ENCODE measurements around the gene LAMA5. TPM values are rescaled to one million over a fixed set of nuclear protein-coding genes. Genes with fewer than 3 reads are reported as not detected.
"Not testable (repeated sequence)": the region's sequence is repeated elsewhere in the genome, so short reads cannot be mapped to it uniquely, and the experiment has no call there.

LAMA5 gene
- total RNA-seq, 1 experiment from 2014 or later: 321 TPM

DNA sequence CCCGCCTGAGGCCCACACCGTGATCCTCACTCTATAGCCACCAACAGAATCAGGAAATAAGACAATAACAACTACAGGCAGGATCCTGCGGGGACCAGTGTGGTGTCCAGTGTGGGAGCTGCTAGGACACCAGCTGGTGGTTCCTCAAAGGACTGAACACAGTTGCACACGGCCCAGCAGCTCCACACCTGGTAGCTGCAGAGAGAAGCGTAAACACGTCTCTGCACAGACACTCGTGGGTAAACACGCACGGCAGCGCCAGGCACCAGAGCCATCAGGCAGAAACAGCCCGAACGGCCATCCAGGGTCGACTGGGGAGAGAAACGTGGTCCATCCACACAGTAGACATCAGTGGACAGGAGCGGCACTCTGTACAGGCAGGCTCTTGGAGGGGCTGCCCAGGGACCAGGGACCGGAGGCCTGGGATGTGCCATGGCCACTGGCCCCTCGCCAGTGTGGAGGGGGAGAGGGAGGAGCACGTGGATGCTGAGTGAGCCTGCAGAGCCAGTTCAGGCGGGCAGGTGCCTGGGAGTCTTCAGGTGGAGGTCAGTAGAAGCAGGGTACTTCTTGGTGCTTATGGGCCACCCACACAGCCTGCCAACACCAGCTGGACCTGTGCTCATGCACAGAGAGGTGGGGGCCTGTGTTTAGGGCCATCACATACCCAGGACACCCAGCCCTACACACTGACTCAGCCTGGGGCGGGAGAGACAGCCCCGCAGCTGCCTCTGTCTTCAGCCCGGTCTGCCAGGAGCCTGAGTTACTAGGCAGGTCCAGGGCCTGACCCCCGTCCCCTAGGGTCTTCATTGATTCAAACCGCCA is 7.4 kb upstream of the LAMA5 start:
- DNase-seq (ENCODE audit: low read depth, low spot score): no peak
- no TSS peak for BruUV-seq (replicated peaks)

DNA sequence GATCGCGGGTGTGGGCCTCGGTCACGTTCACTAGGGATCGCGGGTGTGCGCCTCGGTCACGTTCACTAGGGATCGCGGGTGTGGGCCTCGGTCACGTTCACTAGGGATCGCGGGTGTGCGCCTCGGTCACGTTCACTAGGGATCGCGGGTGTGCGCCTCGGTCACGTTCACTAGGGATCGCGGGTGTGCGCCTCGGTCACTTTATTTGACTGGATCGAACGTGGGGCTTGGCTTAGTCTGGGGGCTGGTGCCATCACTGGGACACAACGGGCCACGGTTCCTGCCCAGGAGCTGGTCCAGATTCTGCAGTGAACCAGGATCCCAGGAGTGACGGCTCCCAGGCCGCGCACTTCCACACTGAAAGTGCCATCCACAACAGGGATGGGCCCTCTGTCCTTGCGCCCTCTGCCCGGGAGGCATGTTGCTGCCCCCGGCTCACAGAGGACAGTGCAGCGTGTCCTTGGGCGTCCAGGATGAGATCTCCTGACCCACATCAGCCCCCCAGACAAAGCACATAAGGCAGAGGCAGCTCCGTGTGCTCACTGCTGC is 6.6 kb upstream of the LAMA5 start:
- peaks cover 42 to 64% of the 10 kb centered on the region in 2 experiments for H3K4me1 ChIP-seq (ENCODE audit: control insufficient read depth in 1 of 2, insufficient read depth in 2 of 2, low read length in 2 of 2)
- BruUV-seq (replicated peaks); ATAC-seq; H3K4me3 ChIP-seq (replicated peaks in 1 of 2; ENCODE audit: low read depth in 1 of 2, low read length in 2 of 2); DNase-seq (ENCODE audit: low read depth, low spot score); H3K9ac ChIP-seq (ENCODE audit: low read length); H3K27ac ChIP-seq (ENCODE audit: low read depth, low read length); H3K9me3 ChIP-seq (ENCODE audit: control insufficient read depth in 1 of 2, insufficient read depth in 1 of 2, low read depth in 1 of 2, low read length in 2 of 2); H3K79me2 ChIP-seq (ENCODE audit: insufficient read depth, low read length); H3K27me3 ChIP-seq (ENCODE audit: insufficient read depth, low read length); H3K36me3 ChIP-seq (ENCODE audit: control insufficient read depth in 1 of 2, insufficient read depth in 2 of 2, low read length in 2 of 2); H3K9me2 ChIP-seq (ENCODE audit: insufficient read depth); H3K4me2 ChIP-seq (ENCODE audit: low read length); H4K20me1 ChIP-seq (ENCODE audit: insufficient read depth); H2AFZ ChIP-seq (ENCODE audit: low read depth, low read length, poor library complexity, severe bottlenecking); RAD21 ChIA-PET (ENCODE audit: low non-redundant PET in 1 of 2, low total read pairs in 2 of 2, uncharacterized antibody in 2 of 2, unreplicated experiment in 2 of 2); intact Hi-C loops (cut with micrococcal nuclease): not testable (repeated sequence)
- ChIA-PET CTCF (interaction anchor here (1.4 kb wide), 1 partner anchor 9 kb away, joined by 5 read pairs; no protein-coding TSS in a partner anchor), POLR2A (interaction anchor here (1.1 kb wide), 1 partner anchor 8 kb away, joined by 3 read pairs; no protein-coding TSS in a partner anchor)

More for the DNA sequence above, 7.4 kb upstream of the LAMA5 start:
- Histone ChIP-seq H3K79me2 (ENCODE audit: insufficient read depth, low read length) (no peaks in the 10 kb centered on the region), H3K9me3 (ENCODE audit: control insufficient read depth in 1 of 2, insufficient read depth in 1 of 2, low read depth in 1 of 2, low read length in 2 of 2) (no peaks in the 10 kb centered on the region), H3K4me3 (replicated peaks in 1 of 2; ENCODE audit: low read depth in 1 of 2, low read length in 2 of 2) (no peak overlapping the region), H4K20me1 (ENCODE audit: insufficient read depth) (no peaks in the 10 kb centered on the region), H3K4me1 (ENCODE audit: control insufficient read depth in 1 of 2, insufficient read depth in 2 of 2, low read length in 2 of 2) (peaks cover 35 to 56% of the 10 kb centered on the region in 2 experiments), H3K36me3 (ENCODE audit: control insufficient read depth in 1 of 2, insufficient read depth in 2 of 2, low read length in 2 of 2) (no peaks in the 10 kb centered on the region), H3K9me2 (ENCODE audit: insufficient read depth) (no peaks in the 10 kb centered on the region), H3K27ac (ENCODE audit: low read depth, low read length) (no peak overlapping the region; the same call in 1 of the 2 replicates), H3K4me2 (ENCODE audit: low read length) (no peak overlapping the region), H3K27me3 (ENCODE audit: insufficient read depth, low read length) (no peaks in the 10 kb centered on the region), H3K9ac (ENCODE audit: low read length) (no peak overlapping the region), H2AFZ (ENCODE audit: low read depth, low read length, poor library complexity, severe bottlenecking) (no peak overlapping the region)
- ChIA-PET CTCF (interaction anchor here (0.9 to 1.5 kb wide), 4 partner anchors 8 to 74 kb away, joined by 3 to 5 read pairs (median 4); no protein-coding TSS in a partner anchor), POLR2A (interaction anchor here (1.1 kb wide), 1 partner anchor 9 kb away, joined by 3 read pairs; no protein-coding TSS in a partner anchor), RAD21 (ENCODE audit: low non-redundant PET in 1 of 2, low total read pairs in 2 of 2, uncharacterized antibody in 2 of 2, unreplicated experiment in 2 of 2) (interaction anchor here in 1 of 2 experiments (0.7 kb wide), 1 partner anchor 46 kb away, joined by 3 read pairs; no protein-coding TSS in a partner anchor)
- intact Hi-C loops (cut with micrococcal nuclease): no loop called here
- TF ChIP-seq TCF7L2 (IDR thresholded peaks at IDR 0.05; ENCODE audit: borderline replicate concordance, extremely low read depth, insufficient read depth, insufficient read length) (no peak), RAD21 (IDR thresholded peaks at IDR 0.05; ENCODE audit: low read depth) (no peak), CEBPB (IDR thresholded peaks at IDR 0.05; ENCODE audit: low read depth) (no peak), EZH2phosphoT487 (IDR thresholded peaks at IDR 0.05; ENCODE audit: borderline replicate concordance) (no peak), SRF (IDR thresholded peaks at IDR 0.05; ENCODE audit: low read depth) (no peak), FOSL1 (IDR thresholded peaks at IDR 0.05; ENCODE audit: low read depth) (no peak), SP1 (IDR thresholded peaks at IDR 0.05; ENCODE audit: low read depth) (no peak), JUND (IDR thresholded peaks at IDR 0.05) (no peak), CBX3 (IDR thresholded peaks at IDR 0.05; ENCODE audit: low read depth) (no peak), ELF1 (IDR thresholded peaks at IDR 0.05; ENCODE audit: borderline replicate concordance, low read depth) (no peak), POLR2A (IDR thresholded peaks at IDR 0.05; ENCODE audit: borderline replicate concordance, extremely low read depth, insufficient read depth, insufficient read length) (no peak), SIN3A (IDR thresholded peaks at IDR 0.05; ENCODE audit: low read depth) (no peak)
- TF ChIP-seq, protein P1, sequence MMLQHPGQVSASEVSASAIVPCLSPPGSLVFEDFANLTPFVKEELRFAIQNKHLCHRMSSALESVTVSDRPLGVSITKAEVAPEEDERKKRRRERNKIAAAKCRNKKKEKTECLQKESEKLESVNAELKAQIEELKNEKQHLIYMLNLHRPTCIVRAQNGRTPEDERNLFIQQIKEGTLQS (IDR thresholded peaks at IDR 0.05): no peak
- TF ChIP-seq, protein P2, sequence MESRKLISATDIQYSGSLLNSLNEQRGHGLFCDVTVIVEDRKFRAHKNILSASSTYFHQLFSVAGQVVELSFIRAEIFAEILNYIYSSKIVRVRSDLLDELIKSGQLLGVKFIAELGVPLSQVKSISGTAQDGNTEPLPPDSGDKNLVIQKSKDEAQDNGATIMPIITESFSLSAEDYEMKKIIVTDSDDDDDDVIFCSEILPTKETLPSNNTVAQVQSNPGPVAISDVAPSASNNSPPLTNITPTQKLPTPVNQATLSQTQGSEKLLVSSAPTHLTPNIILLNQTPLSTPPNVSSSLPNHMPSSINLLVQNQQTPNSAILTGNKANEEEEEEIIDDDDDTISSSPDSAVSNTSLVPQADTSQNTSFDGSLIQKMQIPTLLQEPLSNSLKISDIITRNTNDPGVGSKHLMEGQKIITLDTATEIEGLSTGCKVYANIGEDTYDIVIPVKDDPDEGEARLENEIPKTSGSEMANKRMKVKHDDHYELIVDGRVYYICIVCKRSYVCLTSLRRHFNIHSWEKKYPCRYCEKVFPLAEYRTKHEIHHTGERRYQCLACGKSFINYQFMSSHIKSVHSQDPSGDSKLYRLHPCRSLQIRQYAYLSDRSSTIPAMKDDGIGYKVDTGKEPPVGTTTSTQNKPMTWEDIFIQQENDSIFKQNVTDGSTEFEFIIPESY (IDR thresholded peaks at IDR 0.05; ENCODE audit: extremely low read depth, insufficient replicate concordance, low read length): no peak
- TF ChIP-seq, protein P3, sequence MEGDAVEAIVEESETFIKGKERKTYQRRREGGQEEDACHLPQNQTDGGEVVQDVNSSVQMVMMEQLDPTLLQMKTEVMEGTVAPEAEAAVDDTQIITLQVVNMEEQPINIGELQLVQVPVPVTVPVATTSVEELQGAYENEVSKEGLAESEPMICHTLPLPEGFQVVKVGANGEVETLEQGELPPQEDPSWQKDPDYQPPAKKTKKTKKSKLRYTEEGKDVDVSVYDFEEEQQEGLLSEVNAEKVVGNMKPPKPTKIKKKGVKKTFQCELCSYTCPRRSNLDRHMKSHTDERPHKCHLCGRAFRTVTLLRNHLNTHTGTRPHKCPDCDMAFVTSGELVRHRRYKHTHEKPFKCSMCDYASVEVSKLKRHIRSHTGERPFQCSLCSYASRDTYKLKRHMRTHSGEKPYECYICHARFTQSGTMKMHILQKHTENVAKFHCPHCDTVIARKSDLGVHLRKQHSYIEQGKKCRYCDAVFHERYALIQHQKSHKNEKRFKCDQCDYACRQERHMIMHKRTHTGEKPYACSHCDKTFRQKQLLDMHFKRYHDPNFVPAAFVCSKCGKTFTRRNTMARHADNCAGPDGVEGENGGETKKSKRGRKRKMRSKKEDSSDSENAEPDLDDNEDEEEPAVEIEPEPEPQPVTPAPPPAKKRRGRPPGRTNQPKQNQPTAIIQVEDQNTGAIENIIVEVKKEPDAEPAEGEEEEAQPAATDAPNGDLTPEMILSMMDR (IDR thresholded peaks at IDR 0.05 in 2 of 3, conservative IDR thresholded peaks at IDR 0.05 in 1 of 3; ENCODE audit: borderline replicate concordance in 1 of 3, insufficient read depth in 1 of 3, low read depth in 2 of 3, low read length in 2 of 3): no peak
- ATAC-seq: no peak
